Fibroblast of villous mesenchyme (primary cell): ENCODE results near the gene AZU1. TPM values are rescaled to one million over a fixed set of nuclear protein-coding genes. Genes with fewer than 3 reads are reported as not detected.
A peak's percentile ranks its signal among the peaks of the same experiment; 100 is the strongest.

Source experiments
- DNase-seq: peaks from one replicate; pipeline ENCODE4 v3.0.0-alpha.2; 2010; ENCODE audit warnings: low read depth
- H3K4me3 ChIP-seq: 2 replicates; pipeline ENCODE4 v1.5.1; 2011; ENCODE audit warnings: low read depth, mild to moderate bottlenecking, low read length
- CTCF ChIP-seq: IDR thresholded peaks from 2 replicates; pipeline ENCODE4 v1.5.1; 2012; ENCODE audit warnings: low read depth, mild to moderate bottlenecking, low read length; ENCODE audit not compliant: insufficient read depth
- total RNA-seq: library from RNA; depleted of rRNA; stranded (reverse); fragments of >200 nt; gene quantifications from 2 replicates; pipeline ENCODE4 v1.2.3, GENCODE V29; 2012

Gene AZU1
- total RNA-seq, 1 donor: not detected

DNA sequence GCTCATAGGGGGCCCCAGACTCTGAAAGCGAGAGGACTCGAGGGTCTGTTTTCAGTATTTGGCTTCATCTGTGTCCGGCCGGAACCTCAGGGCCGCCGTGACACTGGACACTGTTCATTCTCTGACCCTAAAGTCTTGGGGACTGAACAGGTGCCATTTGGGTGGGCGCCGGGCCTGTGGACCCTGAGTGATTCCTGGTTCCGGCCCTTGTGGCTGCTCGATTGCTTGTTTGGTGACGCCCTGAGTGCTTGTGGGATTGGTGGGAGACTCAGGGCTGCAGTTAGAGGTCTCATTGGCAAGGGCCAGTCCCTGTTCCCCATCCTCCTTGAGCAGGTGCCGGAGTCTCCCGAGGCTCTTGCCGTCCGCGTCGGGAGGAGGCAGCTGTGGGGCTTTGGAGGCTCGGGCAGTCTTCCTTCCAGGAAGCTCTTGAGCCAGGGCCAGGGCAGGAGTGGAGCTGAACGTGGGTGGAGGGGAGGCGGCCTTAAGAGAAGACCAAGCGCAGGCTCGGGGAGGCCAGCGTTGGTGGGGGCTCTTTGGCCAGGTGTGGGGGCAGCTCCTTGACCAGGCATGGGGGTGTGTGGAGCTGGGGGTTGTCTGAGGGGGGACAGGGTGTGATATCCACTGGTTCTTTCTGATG lies 25.7 kb upstream of the AZU1 start:
- no peak for TF ChIP-seq CTCF
- peak overlapping the region; percentile 91 for H3K4me3 ChIP-seq
- DNase-seq: no peak

DNA sequence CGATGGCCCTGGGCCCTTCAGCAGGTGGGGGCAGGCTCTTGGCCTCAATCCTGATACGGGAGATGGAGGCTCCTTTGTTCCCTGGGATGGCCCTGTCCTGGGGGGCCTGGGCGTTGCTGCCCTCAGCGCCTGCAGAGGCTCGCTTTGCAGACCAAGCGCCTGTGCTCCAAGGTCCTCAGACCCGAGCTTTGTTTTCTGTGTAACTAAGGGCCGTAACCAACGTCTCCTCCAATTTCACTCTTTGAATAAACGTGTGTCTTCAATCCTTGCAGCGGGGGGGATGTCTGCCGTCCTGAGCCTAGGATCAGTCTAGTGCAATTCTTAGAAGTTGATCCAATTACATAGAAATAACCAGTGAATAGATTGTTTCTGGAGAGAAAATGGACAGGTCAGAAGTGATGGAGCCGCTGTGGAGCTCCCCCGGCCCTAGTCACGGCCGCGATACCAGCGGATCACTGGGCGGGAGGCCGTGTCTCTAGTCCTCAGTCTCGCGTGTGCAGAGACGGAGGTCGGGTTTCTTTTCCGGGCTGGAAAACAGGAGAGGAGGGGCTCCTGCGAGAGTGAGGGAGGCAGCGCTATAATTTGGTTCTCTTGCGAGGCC lies 25.0 kb upstream of the AZU1 start:
- no peak for TF ChIP-seq CTCF
- H3K4me3 ChIP-seq: peak overlapping the region; percentile 91
- DNase-seq: no peak

- DNase-seq: no peak
- no peak overlapping the region for H3K4me3 ChIP-seq
- TF ChIP-seq CTCF: no peak
Observed at GRCh38 chr19:803099-803561, 24.5 kb upstream of the AZU1 start.

DNA sequence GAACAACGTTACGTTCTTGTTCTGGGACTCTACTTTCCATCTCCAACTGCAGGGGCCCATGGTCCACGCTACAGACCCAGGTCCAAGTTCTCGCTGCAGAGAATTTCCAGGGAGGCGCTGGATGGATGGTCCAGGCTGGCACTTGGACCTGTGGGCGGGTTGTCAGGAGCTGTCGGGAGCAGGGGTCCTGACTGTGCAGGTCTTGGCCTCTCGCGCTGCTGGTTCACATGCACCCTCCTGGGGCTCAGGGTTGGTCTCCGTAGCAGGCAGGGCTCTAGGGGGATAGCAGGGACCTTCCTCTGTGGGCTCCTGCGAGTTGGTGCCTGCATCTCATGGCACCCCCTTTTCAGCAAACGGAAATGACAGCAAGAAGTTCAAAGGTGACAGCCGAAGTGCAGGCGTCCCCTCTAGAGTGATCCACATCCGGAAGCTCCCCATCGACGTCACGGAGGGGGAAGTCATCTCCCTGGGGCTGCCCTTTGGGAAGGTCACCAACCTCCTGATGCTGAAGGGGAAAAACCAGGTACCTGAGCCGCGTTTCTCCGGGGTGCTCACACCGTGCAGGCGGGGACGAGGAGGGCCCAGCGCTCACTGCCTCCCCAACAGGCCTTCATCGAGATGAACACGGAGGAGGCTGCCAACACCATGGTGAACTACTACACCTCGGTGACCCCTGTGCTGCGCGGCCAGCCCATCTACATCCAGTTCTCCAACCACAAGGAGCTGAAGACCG lies 23.8 kb upstream of the AZU1 start:
- no peak for DNase-seq
- no peak overlapping the region for H3K4me3 ChIP-seq
- TF ChIP-seq CTCF: no peak

DNA sequence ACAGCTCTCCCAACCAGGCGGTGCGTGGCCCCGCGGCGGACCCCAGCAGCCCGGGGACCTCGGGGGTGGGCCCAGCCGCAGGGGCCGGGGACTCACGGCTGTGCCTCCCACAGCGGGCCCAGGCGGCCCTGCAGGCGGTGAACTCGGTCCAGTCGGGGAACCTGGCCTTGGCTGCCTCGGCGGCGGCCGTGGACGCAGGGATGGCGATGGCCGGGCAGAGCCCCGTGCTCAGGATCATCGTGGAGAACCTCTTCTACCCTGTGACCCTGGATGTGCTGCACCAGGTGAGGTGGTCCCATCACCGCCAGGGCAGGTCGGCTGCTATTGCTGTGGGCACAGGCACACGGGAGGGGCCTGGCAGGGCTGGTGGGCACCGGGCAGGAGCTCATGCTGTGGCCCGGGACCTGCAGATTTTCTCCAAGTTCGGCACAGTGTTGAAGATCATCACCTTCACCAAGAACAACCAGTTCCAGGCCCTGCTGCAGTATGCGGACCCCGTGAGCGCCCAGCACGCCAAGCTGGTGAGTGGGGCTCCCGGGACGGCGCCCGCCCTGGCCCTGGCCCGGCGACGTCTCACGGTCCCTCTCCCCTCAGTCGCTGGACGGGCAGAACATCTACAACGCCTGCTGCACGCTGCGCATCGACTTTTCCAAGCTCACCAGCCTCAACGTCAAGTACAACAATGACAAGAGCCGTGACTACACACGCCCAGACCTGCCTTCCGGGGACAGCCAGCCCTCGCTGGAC lies 23.0 kb upstream of the AZU1 start:
- no peak overlapping the region for H3K4me3 ChIP-seq
- DNase-seq: no peak
- TF ChIP-seq CTCF: no peak

- DNase-seq: no peak
- TF ChIP-seq CTCF: no peak
- no peak overlapping the region for H3K4me3 ChIP-seq
Observed at GRCh38 chr19:805166-805551, 22.5 kb upstream of the AZU1 start.
